ENCODE results near the gene ADAP2. TPM values are rescaled to one million over a fixed set of nuclear protein-coding genes. Genes with fewer than 3 reads are reported as not detected.
A peak's percentile ranks its signal among the peaks of the same experiment; 100 is the strongest.

The ADAP2 gene
- total RNA-seq, 2 donors from 2014 or later, result 1.8 TPM

- H3K36me3 Mint-ChIP-seq (ENCODE audit: low read depth), result peaks cover 5% of the 10 kb centered on the region
Measured at GRCh38 chr17:31008374-31009041, 86.8 kb downstream of the ADAP2 start.

More at GRCh38 chr17:31008374-31009041, 86.8 kb downstream of the ADAP2 start:
- peak overlapping the region; percentile 61 for H3K27ac Mint-ChIP-seq
- H3K27me3 ChIP-seq (ENCODE audit: control insufficient read depth, insufficient read depth, low read length, poor library complexity, severe bottlenecking), result peaks cover 26% of the 10 kb centered on the region
- no peak overlapping the region for H3K27ac ChIP-seq (ENCODE audit: low read depth, low read length)
- H3K4me3 Mint-ChIP-seq, result peak overlapping the region; percentile 84
- peak overlapping the region; percentile 27 for H3K9ac ChIP-seq (ENCODE audit: extremely low read depth, low read length, poor library complexity, severe bottlenecking)
- no peaks in the 10 kb centered on the region for H3K9me3 ChIP-seq (ENCODE audit: control insufficient read depth, low read length)
- H3K4me3 ChIP-seq (ENCODE audit: low read length), result peak overlapping the region; percentile 81
- H3K4me1 ChIP-seq (ENCODE audit: control insufficient read depth, insufficient read depth, low read length), result no peaks in the 10 kb centered on the region
- peaks cover 8% of the 10 kb centered on the region for H3K4me1 Mint-ChIP-seq
- H3K9me3 Mint-ChIP-seq, result peaks cover 2% of the 10 kb centered on the region
- H3K27me3 Mint-ChIP-seq (ENCODE audit: insufficient read depth), result peaks cover 34% of the 10 kb centered on the region
- no peaks in the 10 kb centered on the region for H3K36me3 ChIP-seq (ENCODE audit: control insufficient read depth, insufficient read depth, low read length)
- peak; percentile 15 for TF ChIP-seq CTCF (conservative IDR thresholded peaks at IDR 0.05)
- WGBS, 2 experiments (ENCODE audit: insufficient coverage in 1 of 2, insufficient read length in 1 of 2), result 4 to 6% methylated on average over 16 to 65 of the region's 65 CpGs
- DNase-seq, result peak; percentile 94

Other genes starting within 250 kb of the ADAP2 start
- 10 to 100 TPM; 26.1 to 31.2 TPM for gene CRLF3, start 97.3 kb upstream of the ADAP2 start, total RNA-seq
- gene ATAD5, start 90.0 kb upstream of the ADAP2 start, total RNA-seq, result 10 to 100 TPM; 20.3 to 29.7 TPM
- gene TEFM, start 15.7 kb upstream of the ADAP2 start, total RNA-seq, result 10 to 100 TPM; 14.4 to 15.2 TPM
- gene RNF135, start 49.1 kb downstream of the ADAP2 start, total RNA-seq, result 10 to 100 TPM; 14.8 to 20.7 TPM
- 10 to 100 TPM; 61.9 to 69.3 TPM for gene NF1, start 173.0 kb downstream of the ADAP2 start, total RNA-seq